HCT116 (cell line): Measurements from ENCODE around the gene ZEB1. TPM values are rescaled to one million over a fixed set of nuclear protein-coding genes. Genes with fewer than 3 reads are reported as not detected.

Source experiments
- ATAC-seq: fragments of 200-7000 bp; cut with Tn5 transposase; 2 replicates; pipeline ENCODE4 v1.9.1; 2020; ENCODE audit warnings: mild to moderate bottlenecking, moderate library complexity
- BruUV-seq: library from RNA; stranded (reverse); fragments of 400-500 nt; replicated peaks from 2 replicates; lab custom pipeline; 2021; lab: Mats Ljungman, UMichigan
- CTCF ChIA-PET: fragments of 300-600 bp; sonication (Branson Sonifier 250); formaldehyde crosslinking; loops from one replicate; lab custom pipeline; 2021; ENCODE audit warnings: antibody characterized with exemption; lab: Charles Lee
- POLR2A ChIA-PET: fragments of 300-600, 350-600 bp; sonication (Branson Sonifier 250); formaldehyde crosslinking; loops from one replicate; lab custom pipeline; 2021; ENCODE audit warnings: antibody characterized with exemption; lab: Charles Lee
- RAD21 ChIA-PET, 2 experiments: fragments of 300-600 bp; sonication (Branson Sonifier 250); formaldehyde crosslinking; loops; one replicate each; lab custom pipeline; 2023; ENCODE audit warnings: low total read pairs in 2 of 2; ENCODE audit not compliant: uncharacterized antibody in 2 of 2, unreplicated experiment in 2 of 2, low non-redundant PET in 1 of 2; lab: Charles Lee
- DNase-seq: peaks from one replicate; pipeline ENCODE4 v3.0.0-alpha.2; 2010; ENCODE audit warnings: low read depth, low spot score
- H2AFZ ChIP-seq: fragments of 200-600 bp; shearing (Covaris generic), sonication (generic); 2 replicates; pipeline ENCODE4 v1.6.1; 2017; ENCODE audit warnings: low read depth, mixed run types, mixed read lengths, antibody characterized with exemption, low read length; ENCODE audit not compliant: poor library complexity, severe bottlenecking
- H3K27ac ChIP-seq: 2 replicates; pipeline ENCODE4 v1.5.1; 2012; ENCODE audit warnings: low read depth, low read length
- H3K27me3 ChIP-seq: fragments of 200-600 bp; sonication (generic); 2 replicates; pipeline ENCODE4 v1.6.1; 2016; ENCODE audit warnings: mixed run types, low read length, mixed read lengths; ENCODE audit not compliant: insufficient read depth
- H3K36me3 ChIP-seq, 2 experiments: fragments of 200-500 bp in 1 of 2; fragments of 200-600 bp in 1 of 2; sonication (Bioruptor generic) in 1 of 2; sonication (generic) in 1 of 2; 2 replicates each; pipeline versions ENCODE4 v1.5.1 to v1.6.1; 2014 to 2016; ENCODE audit warnings: low read length in 2 of 2, inconsistent platforms in 1 of 2, mixed read lengths in 1 of 2, mixed run types in 1 of 2; ENCODE audit not compliant: insufficient read depth in 2 of 2, control insufficient read depth in 1 of 2
- H3K4me1 ChIP-seq, 2 experiments: fragments of 200-600 bp in 1 of 2; sonication (generic) in 1 of 2; 2 replicates each; pipeline versions ENCODE4 v1.5.1 to v1.6.1; 2012 to 2017; ENCODE audit warnings: low read length in 2 of 2, inconsistent platforms in 1 of 2, mild to moderate bottlenecking in 1 of 2, mixed read lengths in 1 of 2, mixed run types in 1 of 2, moderate library complexity in 1 of 2; ENCODE audit not compliant: insufficient read depth in 2 of 2, control insufficient read depth in 1 of 2
- H3K4me2 ChIP-seq: fragments of 200-600 bp; sonication (generic); 2 replicates; pipeline ENCODE4 v1.6.1; 2017; ENCODE audit warnings: mixed run types, low read length, mixed read lengths
- H3K4me3 ChIP-seq, 2 experiments: fragments of 200-600 bp in 1 of 2; sonication (generic) in 1 of 2; replicated peaks in 1 of 2; 2 replicates each; pipeline ENCODE4 v1.5.1; 2011 to 2016; ENCODE audit warnings: low read length in 2 of 2, control low read depth in 1 of 2, low read depth in 1 of 2, mild to moderate bottlenecking in 1 of 2, mixed read lengths in 1 of 2, mixed run types in 1 of 2
- H3K79me2 ChIP-seq: fragments of 200-600 bp; sonication (generic); 2 replicates; pipeline ENCODE4 v1.6.1; 2017; ENCODE audit warnings: mild to moderate bottlenecking, mixed run types, low read length, moderate library complexity, mixed read lengths; ENCODE audit not compliant: insufficient read depth
- H3K9ac ChIP-seq: fragments of 200-600 bp; sonication (generic); 2 replicates; pipeline ENCODE4 v1.6.1; 2016; ENCODE audit warnings: low read length, mixed read lengths
- H3K9me2 ChIP-seq: fragments of 200-600 bp; sonication (generic), shearing (Covaris generic); 2 replicates; pipeline ENCODE4 v1.6.1; 2017; ENCODE audit warnings: mixed run types, mild to moderate bottlenecking, moderate library complexity; ENCODE audit not compliant: insufficient read depth
- H3K9me3 ChIP-seq, 2 experiments: fragments of 200-500 bp in 1 of 2; fragments of 200-600 bp in 1 of 2; sonication (Bioruptor generic) in 1 of 2; sonication (generic) in 1 of 2; 2 replicates each; pipeline ENCODE4 v1.6.1; 2014 to 2017; ENCODE audit warnings: low read length in 2 of 2, mixed read lengths in 2 of 2, inconsistent platforms in 1 of 2, low read depth in 1 of 2, mild to moderate bottlenecking in 1 of 2, mixed run types in 1 of 2, moderate library complexity in 1 of 2; ENCODE audit not compliant: control insufficient read depth in 1 of 2, insufficient read depth in 1 of 2
- H4K20me1 ChIP-seq: fragments of 200-600 bp; sonication (generic), shearing (Covaris generic); 2 replicates; pipeline ENCODE4 v1.6.1; 2017; ENCODE audit warnings: mixed run types, mild to moderate bottlenecking, moderate library complexity; ENCODE audit not compliant: insufficient read depth
- ELF1 ChIP-seq: IDR thresholded peaks from 2 replicates; pipeline ENCODE4 v1.6.1; 2012; ENCODE audit warnings: low read depth, borderline replicate concordance
- JUND ChIP-seq: IDR thresholded peaks from 2 replicates; pipeline ENCODE4 v1.6.1; 2012
- POLR2A ChIP-seq: IDR thresholded peaks from 2 replicates; pipeline ENCODE4 v1.7.0; 2011; ENCODE audit warnings: borderline replicate concordance; ENCODE audit not compliant: insufficient read depth, insufficient read length; ENCODE audit errors: extremely low read depth
- POLR2AphosphoS5 ChIP-seq: IDR thresholded peaks from 2 replicates; pipeline ENCODE4 v1.6.1; 2011; ENCODE audit warnings: mild to moderate bottlenecking, low read depth, low read length, moderate library complexity
- RAD21 ChIP-seq: IDR thresholded peaks from 2 replicates; pipeline ENCODE4 v1.6.1; 2012; ENCODE audit warnings: low read depth, mild to moderate bottlenecking
- SIN3A ChIP-seq: IDR thresholded peaks from 2 replicates; pipeline ENCODE4 v1.6.1; 2012; ENCODE audit warnings: low read depth
- SP1 ChIP-seq: IDR thresholded peaks from 2 replicates; pipeline ENCODE4 v1.6.1; 2012; ENCODE audit warnings: low read depth
- TCF7L2 ChIP-seq: IDR thresholded peaks from 2 replicates; pipeline ENCODE4 v1.7.0; 2011; ENCODE audit warnings: borderline replicate concordance, inconsistent platforms; ENCODE audit not compliant: insufficient read depth, insufficient read length; ENCODE audit errors: extremely low read depth
- intact Hi-C: fragments of 100-400 bp; cut with micrococcal nuclease; formaldehyde crosslinking; loops from 2 replicates; pipeline ENCODE4 v1.10.0; 2022
- total RNA-seq: library from RNA; stranded (reverse); gene quantifications from one replicate; pipeline ENCODE4 v1.2.1, GENCODE V29; 2021; ENCODE audit not compliant: unreplicated experiment
- TF ChIP-seq, protein P1 (sequence below): IDR thresholded peaks from 2 replicates; pipeline ENCODE4 v1.6.1; 2012; ENCODE audit warnings: low read depth
- TF ChIP-seq, protein P2 (sequence below), 3 experiments: fragments of 200-600 bp in 1 of 3; sonication (generic) in 1 of 3; IDR thresholded peaks in 2 of 3; conservative IDR thresholded peaks in 1 of 3; 2 replicates each; pipeline ENCODE4 v1.5.1; 2012 to 2017; ENCODE audit warnings: low read depth in 2 of 3, low read length in 2 of 3, antibody characterized with exemption in 1 of 3, borderline replicate concordance in 1 of 3, control low read depth in 1 of 3, mild to moderate bottlenecking in 1 of 3, mixed read lengths in 1 of 3, mixed run types in 1 of 3, moderate library complexity in 1 of 3; ENCODE audit not compliant: insufficient read depth in 1 of 3
- TF ChIP-seq, protein P3 (sequence below): IDR thresholded peaks from 2 replicates; pipeline ENCODE4 v1.6.1; 2012

ZEB1 gene
- total RNA-seq, 1 experiment from 2014 or later = 3.4 TPM

DNA sequence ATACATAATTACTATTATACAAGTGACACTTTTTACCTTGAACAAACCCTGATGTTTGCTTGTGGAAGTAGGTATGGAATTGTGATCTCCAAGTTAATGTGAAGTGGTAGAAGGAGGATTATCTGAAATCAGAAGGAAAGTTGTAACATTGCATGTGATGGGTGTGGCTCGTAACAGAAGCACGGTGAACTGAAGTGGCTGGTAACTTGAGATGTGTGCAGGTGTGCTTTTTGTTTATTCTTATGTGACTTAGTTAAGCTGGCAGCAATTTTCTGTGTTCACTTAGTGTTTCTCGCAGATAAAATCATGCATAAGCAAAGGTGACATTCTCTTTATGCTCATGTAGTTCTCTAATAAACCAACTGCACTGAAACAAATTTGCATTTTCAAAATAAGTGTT is 82.3 kb downstream of the ZEB1 start:
- no peaks in the 10 kb centered on the region for H3K27me3 ChIP-seq
- H3K4me2 ChIP-seq = peak overlapping the region; percentile 6; the same call in 1 of the 2 replicates
- H3K36me3 ChIP-seq = no peaks in the 10 kb centered on the region
- CTCF ChIA-PET = no interaction called here
- TF ChIP-seq TCF7L2 (no peak), POLR2A (no peak), SIN3A (no peak), ELF1 (no peak), RAD21 (no peak), POLR2AphosphoS5 (no peak), SP1 (no peak), JUND (no peak)
- TF ChIP-seq, protein P1, sequence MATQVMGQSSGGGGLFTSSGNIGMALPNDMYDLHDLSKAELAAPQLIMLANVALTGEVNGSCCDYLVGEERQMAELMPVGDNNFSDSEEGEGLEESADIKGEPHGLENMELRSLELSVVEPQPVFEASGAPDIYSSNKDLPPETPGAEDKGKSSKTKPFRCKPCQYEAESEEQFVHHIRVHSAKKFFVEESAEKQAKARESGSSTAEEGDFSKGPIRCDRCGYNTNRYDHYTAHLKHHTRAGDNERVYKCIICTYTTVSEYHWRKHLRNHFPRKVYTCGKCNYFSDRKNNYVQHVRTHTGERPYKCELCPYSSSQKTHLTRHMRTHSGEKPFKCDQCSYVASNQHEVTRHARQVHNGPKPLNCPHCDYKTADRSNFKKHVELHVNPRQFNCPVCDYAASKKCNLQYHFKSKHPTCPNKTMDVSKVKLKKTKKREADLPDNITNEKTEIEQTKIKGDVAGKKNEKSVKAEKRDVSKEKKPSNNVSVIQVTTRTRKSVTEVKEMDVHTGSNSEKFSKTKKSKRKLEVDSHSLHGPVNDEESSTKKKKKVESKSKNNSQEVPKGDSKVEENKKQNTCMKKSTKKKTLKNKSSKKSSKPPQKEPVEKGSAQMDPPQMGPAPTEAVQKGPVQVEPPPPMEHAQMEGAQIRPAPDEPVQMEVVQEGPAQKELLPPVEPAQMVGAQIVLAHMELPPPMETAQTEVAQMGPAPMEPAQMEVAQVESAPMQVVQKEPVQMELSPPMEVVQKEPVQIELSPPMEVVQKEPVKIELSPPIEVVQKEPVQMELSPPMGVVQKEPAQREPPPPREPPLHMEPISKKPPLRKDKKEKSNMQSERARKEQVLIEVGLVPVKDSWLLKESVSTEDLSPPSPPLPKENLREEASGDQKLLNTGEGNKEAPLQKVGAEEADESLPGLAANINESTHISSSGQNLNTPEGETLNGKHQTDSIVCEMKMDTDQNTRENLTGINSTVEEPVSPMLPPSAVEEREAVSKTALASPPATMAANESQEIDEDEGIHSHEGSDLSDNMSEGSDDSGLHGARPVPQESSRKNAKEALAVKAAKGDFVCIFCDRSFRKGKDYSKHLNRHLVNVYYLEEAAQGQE = no peak
- TF ChIP-seq, protein P2, sequence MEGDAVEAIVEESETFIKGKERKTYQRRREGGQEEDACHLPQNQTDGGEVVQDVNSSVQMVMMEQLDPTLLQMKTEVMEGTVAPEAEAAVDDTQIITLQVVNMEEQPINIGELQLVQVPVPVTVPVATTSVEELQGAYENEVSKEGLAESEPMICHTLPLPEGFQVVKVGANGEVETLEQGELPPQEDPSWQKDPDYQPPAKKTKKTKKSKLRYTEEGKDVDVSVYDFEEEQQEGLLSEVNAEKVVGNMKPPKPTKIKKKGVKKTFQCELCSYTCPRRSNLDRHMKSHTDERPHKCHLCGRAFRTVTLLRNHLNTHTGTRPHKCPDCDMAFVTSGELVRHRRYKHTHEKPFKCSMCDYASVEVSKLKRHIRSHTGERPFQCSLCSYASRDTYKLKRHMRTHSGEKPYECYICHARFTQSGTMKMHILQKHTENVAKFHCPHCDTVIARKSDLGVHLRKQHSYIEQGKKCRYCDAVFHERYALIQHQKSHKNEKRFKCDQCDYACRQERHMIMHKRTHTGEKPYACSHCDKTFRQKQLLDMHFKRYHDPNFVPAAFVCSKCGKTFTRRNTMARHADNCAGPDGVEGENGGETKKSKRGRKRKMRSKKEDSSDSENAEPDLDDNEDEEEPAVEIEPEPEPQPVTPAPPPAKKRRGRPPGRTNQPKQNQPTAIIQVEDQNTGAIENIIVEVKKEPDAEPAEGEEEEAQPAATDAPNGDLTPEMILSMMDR (IDR thresholded peaks at IDR 0.05 in 2 of 3, conservative IDR thresholded peaks at IDR 0.05 in 1 of 3; ENCODE audit: borderline replicate concordance in 1 of 3, insufficient read depth in 1 of 3, low read depth in 2 of 3, low read length in 2 of 3) = no peak
- TF ChIP-seq, protein P3, sequence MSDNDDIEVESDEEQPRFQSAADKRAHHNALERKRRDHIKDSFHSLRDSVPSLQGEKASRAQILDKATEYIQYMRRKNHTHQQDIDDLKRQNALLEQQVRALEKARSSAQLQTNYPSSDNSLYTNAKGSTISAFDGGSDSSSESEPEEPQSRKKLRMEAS = no peak
- H3K9me2 ChIP-seq = no peaks in the 10 kb centered on the region
- no peak overlapping the region for H3K27ac ChIP-seq
- no TSS peak for BruUV-seq
- no peaks in the 10 kb centered on the region for H3K9me3 ChIP-seq
- intact Hi-C loops = no loop called here
- H3K79me2 ChIP-seq = no peaks in the 10 kb centered on the region
- H2AFZ ChIP-seq = no peak overlapping the region
- no peak for DNase-seq
- ATAC-seq = no peak
- no peak overlapping the region for H3K4me3 ChIP-seq
- no peak overlapping the region for H3K9ac ChIP-seq
- RAD21 ChIA-PET = no interaction called here
- H3K4me1 ChIP-seq = peaks cover 5 to 7% of the 10 kb centered on the region in 2 experiments; a peak in 3 of 4 replicates
- POLR2A ChIA-PET = no interaction called here
- H4K20me1 ChIP-seq = no peaks in the 10 kb centered on the region
